GM18502 (cell line): ENCODE measurements around the gene BSND.
"Not testable (repeated sequence)": the region's sequence is repeated elsewhere in the genome, so short reads cannot be mapped to it uniquely, and the experiment has no call there.

ENCODE experiments used
- ATAC-seq: cut with Tn5 transposase; IDR thresholded peaks from one replicate; pipeline ENCODE4 v1.9.1; 2021; ENCODE audit warnings: mild to moderate bottlenecking; ENCODE audit not compliant: unreplicated experiment, poor library complexity

The BSND gene

GRCh38 chr1:55010887-55011217 is 12.1 kb downstream of the BSND start:
- ATAC-seq: no peak

GRCh38 chr1:55012661-55013060 is 13.9 kb downstream of the BSND start:
- ATAC-seq: no peak

GRCh38 chr1:55015123-55015522 is 16.4 kb downstream of the BSND start:
- no peak for ATAC-seq

GRCh38 chr1:55015731-55016620 is 17.2 kb downstream of the BSND start:
- ATAC-seq: no peak

GRCh38 chr1:55018395-55018794 is 19.7 kb downstream of the BSND start:
- no peak for ATAC-seq

- peak; percentile 80 for ATAC-seq
These were observed 23.3 kb downstream of the BSND start for GRCh38 chr1:55021942-55022546.

- not testable (repeated sequence) for ATAC-seq
These were observed 25.4 kb downstream of the BSND start for GRCh38 chr1:55024163-55024562.

- not testable (repeated sequence) for ATAC-seq
These were observed 27.9 kb downstream of the BSND start for GRCh38 chr1:55026682-55027081.

- ATAC-seq: not testable (repeated sequence)
These were observed 32.4 kb downstream of the BSND start for GRCh38 chr1:55031098-55031497.

GRCh38 chr1:55033265-55033614 is 34.5 kb downstream of the BSND start:
- no peak for ATAC-seq

- no peak for ATAC-seq
These were observed 35.9 kb downstream of the BSND start for GRCh38 chr1:55034476-55035133.

GRCh38 chr1:55035904-55036303 is 37.2 kb downstream of the BSND start:
- no peak for ATAC-seq

- no peak for ATAC-seq
These were observed 39.2 kb downstream of the BSND start for GRCh38 chr1:55037733-55038551.

GRCh38 chr1:55038552-55038838 is 39.8 kb downstream of the BSND start:
- no peak for ATAC-seq

- no peak for ATAC-seq
These were observed 40.2 kb downstream of the BSND start for GRCh38 chr1:55038974-55039341.

GRCh38 chr1:55039342-55040082 is 40.8 kb downstream of the BSND start, which contains the start of gene PCSK9:
Gene PCSK9 (plus strand): TSS chr1:55039548. CDS start chr1:55039838, 290 bp downstream.
- ATAC-seq: no peak

- no peak for ATAC-seq
These were observed 41.6 kb downstream of the BSND start for GRCh38 chr1:55040083-55040932.

GRCh38 chr1:55040933-55041494 is 42.3 kb downstream of the BSND start:
- no peak for ATAC-seq

GRCh38 chr1:55041613-55042012 is 42.9 kb downstream of the BSND start:
- ATAC-seq: no peak
